Measurements from ENCODE around the gene RIT2.

- TF ChIP-seq SPI1 (IDR thresholded peaks at IDR 0.05; ENCODE audit: low read depth, low read length) = no peak
- no peak for TF ChIP-seq POLR2AphosphoS5 (IDR thresholded peaks at IDR 0.05; ENCODE audit: low read depth, low read length)
- no peak for TF ChIP-seq POLR2A (IDR thresholded peaks at IDR 0.05; ENCODE audit: low read depth, low read length)
- no peak for TF ChIP-seq TAF1 (IDR thresholded peaks at IDR 0.05; ENCODE audit: low read depth, low read length)
- TF ChIP-seq POU2F2 (IDR thresholded peaks at IDR 0.05; ENCODE audit: low read depth, low read length) = no peak
Measured at GRCh38 chr18:42814618-42815017, 300.9 kb downstream of the RIT2 start.

Measured in GM12891 (cell line).